Measurements from ENCODE around the gene GPR183. TPM values are rescaled to one million over a fixed set of nuclear protein-coding genes. Genes with fewer than 3 reads are reported as not detected.

The GPR183 gene
- total RNA-seq, 1 donor from 2014 or later = not detected

- Mint-ChIP-seq H3K4me1 (ENCODE audit: unreplicated experiment) (peaks cover 5% of the 10 kb centered on the region), H3K9me3 (no peaks in the 10 kb centered on the region), H3K27me3 (no peaks in the 10 kb centered on the region), H3K27ac (no peak overlapping the region), H3K4me3 (no peak overlapping the region), H3K36me3 (peaks cover 18% of the 10 kb centered on the region)
- no peak for TF ChIP-seq CTCF (conservative IDR thresholded peaks at IDR 0.05)
- DNase-seq (ENCODE audit: extremely low spot score, unreplicated experiment) = no peak
Measured at GRCh38 chr13:99301913-99302636, 5.1 kb downstream of the GPR183 start.

- Mint-ChIP-seq H3K36me3 (peaks cover 18% of the 10 kb centered on the region), H3K9me3 (no peaks in the 10 kb centered on the region), H3K27me3 (no peaks in the 10 kb centered on the region), H3K4me3 (no peak overlapping the region), H3K27ac (no peak overlapping the region), H3K4me1 (ENCODE audit: unreplicated experiment) (peaks cover under 1% of the 10 kb centered on the region)
- no peak for TF ChIP-seq CTCF (conservative IDR thresholded peaks at IDR 0.05)
- no peak for DNase-seq (ENCODE audit: extremely low spot score, unreplicated experiment)
Measured at GRCh38 chr13:99301056-99301838, 6.0 kb downstream of the GPR183 start.

GRCh38 chr13:99299920-99300341 lies 7.3 kb downstream of the GPR183 start:
- H3K4me3 Mint-ChIP-seq = no peak overlapping the region
- no peak overlapping the region for H3K27ac Mint-ChIP-seq
- H3K9me3 Mint-ChIP-seq = no peaks in the 10 kb centered on the region
- peaks cover 5% of the 10 kb centered on the region for H3K4me1 Mint-ChIP-seq (ENCODE audit: unreplicated experiment)
- no peak for TF ChIP-seq CTCF (conservative IDR thresholded peaks at IDR 0.05)
- no peak for DNase-seq (ENCODE audit: extremely low spot score, unreplicated experiment)
- peaks cover 18% of the 10 kb centered on the region for H3K36me3 Mint-ChIP-seq
- H3K27me3 Mint-ChIP-seq = no peaks in the 10 kb centered on the region

- no peak overlapping the region for H3K27ac Mint-ChIP-seq
- H3K4me3 Mint-ChIP-seq = no peak overlapping the region
- TF ChIP-seq CTCF (conservative IDR thresholded peaks at IDR 0.05) = no peak
- H3K27me3 Mint-ChIP-seq = no peaks in the 10 kb centered on the region
- peaks cover 15% of the 10 kb centered on the region for H3K36me3 Mint-ChIP-seq
- no peak for DNase-seq (ENCODE audit: extremely low spot score, unreplicated experiment)
- no peaks in the 10 kb centered on the region for H3K9me3 Mint-ChIP-seq
- H3K4me1 Mint-ChIP-seq (ENCODE audit: unreplicated experiment) = peaks cover 5% of the 10 kb centered on the region
Measured at GRCh38 chr13:99299256-99299919, 7.8 kb downstream of the GPR183 start.

GRCh38 chr13:99298056-99298455 lies 9.1 kb downstream of the GPR183 start:
- Mint-ChIP-seq H3K36me3 (peaks cover 4% of the 10 kb centered on the region), H3K9me3 (no peaks in the 10 kb centered on the region), H3K27ac (no peak overlapping the region)

More at GRCh38 chr13:99298056-99298455, 9.1 kb downstream of the GPR183 start:
- TF ChIP-seq CTCF (conservative IDR thresholded peaks at IDR 0.05) = no peak
- H3K4me3 Mint-ChIP-seq = no peak overlapping the region
- peaks cover 5% of the 10 kb centered on the region for H3K4me1 Mint-ChIP-seq (ENCODE audit: unreplicated experiment)
- no peaks in the 10 kb centered on the region for H3K27me3 Mint-ChIP-seq
- DNase-seq (ENCODE audit: extremely low spot score, unreplicated experiment) = no peak

All from type B pancreatic cell (in vitro differentiated cells).